ENCODE measurements around the gene FGF21.

The FGF21 gene

DNA sequence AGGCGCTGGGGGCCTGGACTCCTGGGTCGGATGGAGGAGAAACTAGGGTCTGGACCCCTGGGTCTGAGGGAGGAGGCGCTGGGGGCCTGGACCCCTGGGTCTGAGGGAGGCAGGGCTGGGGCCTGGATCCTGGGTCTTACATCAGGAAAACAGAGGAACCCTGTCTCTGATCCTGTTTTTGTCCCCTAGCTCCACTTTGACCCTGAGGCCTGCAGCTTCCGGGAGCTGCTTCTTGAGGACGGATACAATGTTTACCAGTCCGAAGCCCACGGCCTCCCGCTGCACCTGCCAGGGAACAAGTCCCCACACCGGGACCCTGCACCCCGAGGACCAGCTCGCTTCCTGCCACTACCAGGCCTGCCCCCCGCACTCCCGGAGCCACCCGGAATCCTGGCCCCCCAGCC lies 2.4 kb downstream of the FGF21 start:
- TF ChIP-seq POLR2AphosphoS5 (IDR thresholded peaks at IDR 0.05; ENCODE audit: low read depth, low read length) (no peak), TAF1 (IDR thresholded peaks at IDR 0.05; ENCODE audit: borderline replicate concordance, insufficient read depth, low read length) (no peak), FOXP2 (optimal IDR thresholded peaks at IDR 0.05; ENCODE audit: borderline replicate concordance, extremely low read depth, extremely low read length, insufficient read depth) (no peak), SIN3A (IDR thresholded peaks at IDR 0.05; ENCODE audit: borderline replicate concordance, insufficient read depth, low read length) (no peak)
- TF ChIP-seq, protein P1, sequence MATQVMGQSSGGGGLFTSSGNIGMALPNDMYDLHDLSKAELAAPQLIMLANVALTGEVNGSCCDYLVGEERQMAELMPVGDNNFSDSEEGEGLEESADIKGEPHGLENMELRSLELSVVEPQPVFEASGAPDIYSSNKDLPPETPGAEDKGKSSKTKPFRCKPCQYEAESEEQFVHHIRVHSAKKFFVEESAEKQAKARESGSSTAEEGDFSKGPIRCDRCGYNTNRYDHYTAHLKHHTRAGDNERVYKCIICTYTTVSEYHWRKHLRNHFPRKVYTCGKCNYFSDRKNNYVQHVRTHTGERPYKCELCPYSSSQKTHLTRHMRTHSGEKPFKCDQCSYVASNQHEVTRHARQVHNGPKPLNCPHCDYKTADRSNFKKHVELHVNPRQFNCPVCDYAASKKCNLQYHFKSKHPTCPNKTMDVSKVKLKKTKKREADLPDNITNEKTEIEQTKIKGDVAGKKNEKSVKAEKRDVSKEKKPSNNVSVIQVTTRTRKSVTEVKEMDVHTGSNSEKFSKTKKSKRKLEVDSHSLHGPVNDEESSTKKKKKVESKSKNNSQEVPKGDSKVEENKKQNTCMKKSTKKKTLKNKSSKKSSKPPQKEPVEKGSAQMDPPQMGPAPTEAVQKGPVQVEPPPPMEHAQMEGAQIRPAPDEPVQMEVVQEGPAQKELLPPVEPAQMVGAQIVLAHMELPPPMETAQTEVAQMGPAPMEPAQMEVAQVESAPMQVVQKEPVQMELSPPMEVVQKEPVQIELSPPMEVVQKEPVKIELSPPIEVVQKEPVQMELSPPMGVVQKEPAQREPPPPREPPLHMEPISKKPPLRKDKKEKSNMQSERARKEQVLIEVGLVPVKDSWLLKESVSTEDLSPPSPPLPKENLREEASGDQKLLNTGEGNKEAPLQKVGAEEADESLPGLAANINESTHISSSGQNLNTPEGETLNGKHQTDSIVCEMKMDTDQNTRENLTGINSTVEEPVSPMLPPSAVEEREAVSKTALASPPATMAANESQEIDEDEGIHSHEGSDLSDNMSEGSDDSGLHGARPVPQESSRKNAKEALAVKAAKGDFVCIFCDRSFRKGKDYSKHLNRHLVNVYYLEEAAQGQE (IDR thresholded peaks at IDR 0.05; ENCODE audit: insufficient read depth in 1 of 2, low read depth in 2 of 2, low read length in 2 of 2), result no peak

DNA sequence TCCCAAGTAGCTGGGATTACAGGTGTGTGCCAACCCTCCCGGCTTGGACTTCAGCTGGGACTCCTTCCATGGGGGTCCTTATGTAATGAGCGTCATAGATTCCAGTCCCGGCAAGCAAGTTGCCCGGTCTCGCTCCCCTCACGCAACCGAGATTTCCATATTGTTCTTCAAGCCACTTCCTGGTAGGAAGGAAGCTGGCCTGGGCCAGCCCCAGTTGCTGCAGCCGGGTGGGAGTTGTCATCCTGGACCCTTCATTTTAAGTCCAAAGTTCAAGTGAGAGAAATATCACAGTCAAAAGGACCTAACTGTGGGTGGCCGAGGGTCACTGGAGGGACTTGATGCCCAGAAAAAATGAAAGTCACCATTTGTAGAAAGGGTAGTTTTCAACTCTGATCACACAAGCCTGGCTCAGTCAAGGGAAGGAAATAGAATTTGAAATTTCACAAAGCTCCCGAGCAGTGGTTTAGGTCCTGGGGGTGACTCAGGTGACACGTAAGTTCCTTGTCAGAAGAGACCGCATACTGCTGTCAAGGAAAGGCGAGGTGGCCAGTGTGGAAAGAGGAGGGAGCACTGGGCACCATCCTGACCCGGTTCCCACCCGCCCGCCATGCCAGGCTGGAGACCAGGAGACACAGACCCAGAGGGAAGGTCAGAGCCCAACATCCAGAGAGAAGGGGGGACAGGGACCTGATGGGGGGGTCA lies 5.3 kb downstream of the FGF21 start:
- TF ChIP-seq TAF1 (IDR thresholded peaks at IDR 0.05; ENCODE audit: borderline replicate concordance, insufficient read depth, low read length), result no peak
- TF ChIP-seq SIN3A (IDR thresholded peaks at IDR 0.05; ENCODE audit: borderline replicate concordance, insufficient read depth, low read length), result no peak
- TF ChIP-seq FOXP2 (optimal IDR thresholded peaks at IDR 0.05; ENCODE audit: borderline replicate concordance, extremely low read depth, extremely low read length, insufficient read depth), result no peak
- TF ChIP-seq POLR2AphosphoS5 (IDR thresholded peaks at IDR 0.05; ENCODE audit: low read depth, low read length), result no peak
- TF ChIP-seq, protein P1 (IDR thresholded peaks at IDR 0.05; ENCODE audit: insufficient read depth in 1 of 2, low read depth in 2 of 2, low read length in 2 of 2), result no peak

DNA sequence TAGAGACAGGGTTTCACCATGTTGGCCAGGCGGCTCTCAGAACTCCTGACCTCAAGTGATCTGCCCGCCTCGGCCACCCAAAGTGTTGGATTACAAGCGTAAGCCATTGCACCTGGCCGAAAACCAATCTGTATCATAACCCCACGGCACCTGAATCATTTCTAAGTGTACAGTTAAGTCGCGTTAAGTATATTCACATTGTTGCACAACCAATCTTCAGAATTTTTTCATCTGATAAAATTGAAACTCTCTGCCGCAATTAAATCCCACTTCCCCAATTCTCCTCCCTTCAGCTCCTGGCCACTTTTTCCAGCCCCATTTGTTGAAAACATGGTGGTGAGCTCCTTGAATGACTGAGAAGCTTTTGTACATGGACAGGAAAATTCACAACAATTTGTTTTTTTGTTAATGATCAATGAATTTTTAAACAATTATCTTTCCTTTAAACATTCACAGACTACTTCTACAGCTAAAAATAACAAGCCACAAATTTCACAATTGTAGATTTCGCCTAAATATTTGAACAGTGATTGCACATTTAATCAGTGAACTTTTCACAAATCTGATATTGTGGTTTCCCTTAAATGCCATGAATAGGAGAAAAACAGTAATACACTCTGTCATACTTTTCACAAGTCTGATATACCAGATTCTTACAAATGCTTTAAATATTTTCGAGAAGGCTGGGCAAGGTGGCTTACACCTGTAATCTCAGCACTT lies 13.8 kb downstream of the FGF21 start:
- TF ChIP-seq POLR2AphosphoS5 (IDR thresholded peaks at IDR 0.05; ENCODE audit: low read depth, low read length), result no peak
- no peak for TF ChIP-seq FOXP2 (optimal IDR thresholded peaks at IDR 0.05; ENCODE audit: borderline replicate concordance, extremely low read depth, extremely low read length, insufficient read depth)
- no peak for TF ChIP-seq TAF1 (IDR thresholded peaks at IDR 0.05; ENCODE audit: borderline replicate concordance, insufficient read depth, low read length)
- TF ChIP-seq, protein P1 (IDR thresholded peaks at IDR 0.05; ENCODE audit: insufficient read depth in 1 of 2, low read depth in 2 of 2, low read length in 2 of 2), result no peak
- TF ChIP-seq SIN3A (IDR thresholded peaks at IDR 0.05; ENCODE audit: borderline replicate concordance, insufficient read depth, low read length), result no peak

DNA sequence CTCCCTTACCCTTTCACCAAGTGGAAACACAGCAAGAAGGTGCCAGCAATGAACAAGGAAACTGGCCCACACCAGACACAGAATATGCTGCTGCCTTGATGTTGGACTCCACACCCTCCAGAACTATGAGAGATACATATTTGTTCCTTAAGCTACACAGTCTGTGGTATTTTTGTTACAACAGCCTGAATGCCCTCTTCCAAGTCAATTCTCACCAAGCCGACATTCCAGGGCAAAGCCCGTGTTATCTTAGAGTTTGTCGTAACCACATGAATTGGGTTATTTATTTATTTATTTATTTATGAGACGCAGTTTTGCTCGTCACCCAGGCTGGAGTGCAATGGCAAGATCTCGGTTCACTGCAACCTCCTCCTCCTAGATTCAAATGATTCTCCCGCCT lies 14.9 kb downstream of the FGF21 start:
- TF ChIP-seq POLR2AphosphoS5 (IDR thresholded peaks at IDR 0.05; ENCODE audit: low read depth, low read length), result no peak
- TF ChIP-seq FOXP2 (optimal IDR thresholded peaks at IDR 0.05; ENCODE audit: borderline replicate concordance, extremely low read depth, extremely low read length, insufficient read depth), result no peak
- TF ChIP-seq, protein P1 (IDR thresholded peaks at IDR 0.05; ENCODE audit: insufficient read depth in 1 of 2, low read depth in 2 of 2, low read length in 2 of 2), result no peak
- no peak for TF ChIP-seq TAF1 (IDR thresholded peaks at IDR 0.05; ENCODE audit: borderline replicate concordance, insufficient read depth, low read length)
- no peak for TF ChIP-seq SIN3A (IDR thresholded peaks at IDR 0.05; ENCODE audit: borderline replicate concordance, insufficient read depth, low read length)
